ENCODE results near the gene ZNF420.

Gene ZNF420

DNA sequence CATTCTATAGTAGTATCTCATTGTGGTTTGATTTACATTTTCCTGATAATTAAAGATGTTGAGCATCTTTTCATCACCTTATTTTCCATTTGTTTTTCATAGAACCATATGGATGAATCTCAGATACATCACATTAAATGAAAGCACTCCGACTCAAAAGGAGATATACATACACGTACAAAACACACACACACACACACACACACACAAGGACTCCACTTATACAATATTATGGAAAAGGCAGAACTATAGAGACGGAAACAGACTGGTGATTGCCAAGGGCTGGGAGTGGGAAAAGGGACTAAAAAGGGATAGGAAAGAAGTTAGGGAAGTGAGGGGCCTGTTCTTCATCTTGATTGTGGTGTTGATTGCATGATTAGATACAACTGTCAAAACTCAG, 70.0 kb downstream of the ZNF420 start:
- no peak overlapping the region for H3K27ac ChIP-seq
- TF ChIP-seq, protein P1, sequence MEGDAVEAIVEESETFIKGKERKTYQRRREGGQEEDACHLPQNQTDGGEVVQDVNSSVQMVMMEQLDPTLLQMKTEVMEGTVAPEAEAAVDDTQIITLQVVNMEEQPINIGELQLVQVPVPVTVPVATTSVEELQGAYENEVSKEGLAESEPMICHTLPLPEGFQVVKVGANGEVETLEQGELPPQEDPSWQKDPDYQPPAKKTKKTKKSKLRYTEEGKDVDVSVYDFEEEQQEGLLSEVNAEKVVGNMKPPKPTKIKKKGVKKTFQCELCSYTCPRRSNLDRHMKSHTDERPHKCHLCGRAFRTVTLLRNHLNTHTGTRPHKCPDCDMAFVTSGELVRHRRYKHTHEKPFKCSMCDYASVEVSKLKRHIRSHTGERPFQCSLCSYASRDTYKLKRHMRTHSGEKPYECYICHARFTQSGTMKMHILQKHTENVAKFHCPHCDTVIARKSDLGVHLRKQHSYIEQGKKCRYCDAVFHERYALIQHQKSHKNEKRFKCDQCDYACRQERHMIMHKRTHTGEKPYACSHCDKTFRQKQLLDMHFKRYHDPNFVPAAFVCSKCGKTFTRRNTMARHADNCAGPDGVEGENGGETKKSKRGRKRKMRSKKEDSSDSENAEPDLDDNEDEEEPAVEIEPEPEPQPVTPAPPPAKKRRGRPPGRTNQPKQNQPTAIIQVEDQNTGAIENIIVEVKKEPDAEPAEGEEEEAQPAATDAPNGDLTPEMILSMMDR (IDR thresholded peaks at IDR 0.05) = no peak

DNA sequence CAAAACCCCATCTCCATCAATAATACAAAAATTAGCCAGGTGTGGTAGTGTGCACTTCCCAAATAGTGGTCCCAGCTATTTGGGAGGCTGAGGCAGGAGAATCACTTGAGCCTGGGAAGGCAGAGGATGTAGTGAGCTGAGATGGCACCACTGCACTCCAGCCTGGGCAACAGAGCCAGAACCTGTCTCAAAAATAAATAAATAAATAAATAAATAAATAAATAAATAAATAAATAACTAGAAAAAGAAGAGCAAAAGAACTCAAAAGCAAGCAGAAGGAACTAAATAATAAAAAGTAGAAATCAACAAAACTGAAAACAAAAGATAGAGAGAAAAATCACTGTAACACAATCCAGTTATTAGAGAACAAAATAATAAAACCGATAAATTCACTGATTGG, 81.9 kb downstream of the ZNF420 start:
- H3K27ac ChIP-seq = no peak overlapping the region
- no peak for TF ChIP-seq ZFX (IDR thresholded peaks at IDR 0.05; ENCODE audit: borderline replicate concordance)
- TF ChIP-seq, protein P1 (IDR thresholded peaks at IDR 0.05) = no peak

DNA sequence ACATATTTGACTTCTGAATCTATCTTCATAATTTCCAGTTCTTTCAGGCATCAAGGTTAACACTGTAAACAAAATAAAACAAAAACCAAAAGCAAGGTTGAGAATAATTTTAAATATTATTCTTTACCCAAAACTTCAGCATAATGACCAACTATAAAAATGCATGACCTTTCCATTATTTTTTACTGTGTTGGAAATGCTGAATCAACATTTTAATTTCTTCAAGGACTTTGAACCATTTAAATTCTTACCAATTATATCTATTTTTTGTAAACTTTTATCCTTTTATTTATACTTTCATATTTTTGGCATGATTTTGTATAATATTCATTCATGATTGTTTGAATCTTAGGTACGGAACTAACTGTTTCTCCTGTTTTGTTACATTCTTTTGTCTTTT, 87.4 kb downstream of the ZNF420 start:
- TF ChIP-seq ZFX (IDR thresholded peaks at IDR 0.05; ENCODE audit: borderline replicate concordance) = no peak
- TF ChIP-seq, protein P1 (IDR thresholded peaks at IDR 0.05) = no peak
- no peak overlapping the region for H3K27ac ChIP-seq

DNA sequence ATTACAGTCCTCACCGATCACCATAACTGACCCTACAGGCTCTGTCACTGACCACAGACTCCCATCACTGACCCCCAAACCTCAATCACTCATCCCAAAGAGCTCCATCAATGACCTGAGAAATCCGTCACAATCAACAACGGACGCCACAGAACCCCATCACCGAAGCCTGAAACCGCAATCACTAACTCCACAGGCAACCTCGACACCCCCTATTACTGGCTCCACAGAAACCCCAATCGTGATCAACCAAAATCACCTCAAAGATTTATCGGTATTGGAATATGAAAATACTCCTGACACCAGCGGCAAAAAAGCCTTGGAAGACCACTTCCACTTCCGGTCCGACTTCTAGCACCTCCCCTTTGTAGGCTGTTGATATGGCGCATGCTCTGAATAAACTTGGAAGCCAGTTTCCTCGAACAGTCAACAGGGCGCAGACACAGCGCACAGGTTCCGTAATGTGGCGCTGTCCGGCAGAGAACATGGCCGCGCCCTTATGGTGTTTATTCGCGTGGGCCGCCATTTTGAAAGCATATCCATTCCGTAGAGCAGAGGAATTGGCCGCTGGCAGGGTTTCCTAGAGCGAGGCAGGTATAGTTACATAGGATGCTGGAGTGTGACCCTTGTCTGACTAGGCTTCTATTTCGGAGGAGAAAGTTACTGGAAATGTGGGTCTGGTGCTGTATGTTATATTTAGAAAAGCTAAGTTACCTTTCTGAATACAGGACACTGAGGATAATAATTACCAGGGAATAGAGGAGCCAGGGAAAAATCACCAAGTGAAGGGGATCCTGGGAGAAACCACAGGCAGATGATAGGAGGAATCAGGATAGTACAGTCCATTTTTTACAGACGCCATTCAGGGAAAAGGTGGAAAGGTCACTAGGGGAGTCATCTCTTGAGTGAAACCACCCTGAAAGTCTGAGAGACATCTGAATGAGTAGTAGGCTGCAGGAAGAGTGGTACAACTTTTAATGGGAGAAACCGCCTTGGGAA, 94.4 kb downstream of the ZNF420 start, which contains the start of gene ZNF585A:
TSS of gene ZNF585A (minus strand) at position 328 of the 999 bp plus-strand sequence. CDS start 2,785 bp downstream, outside the sequence.
- no peak for TF ChIP-seq ZFX (IDR thresholded peaks at IDR 0.05; ENCODE audit: borderline replicate concordance)
- TF ChIP-seq, protein P1 (IDR thresholded peaks at IDR 0.05) = no peak
- H3K27ac ChIP-seq = 0 out of 2 replicates have a peak within 1 kb of the TSS, but pooled peaks have one; percentile 8

Measured in 22Rv1 (cell line).